ENCODE results near the gene ARL3. TPM values are rescaled to one million over a fixed set of nuclear protein-coding genes. Genes with fewer than 3 reads are reported as not detected.

The ARL3 gene
- total RNA-seq, 1 experiment from 2014 or later, result 13.3 TPM

GRCh38 chr10:102731222-102731800, 17.1 kb upstream of the ARL3 start:
- Histone ChIP-seq H3K4me2 (ENCODE audit: low read length) (no peak overlapping the region), H3K79me2 (ENCODE audit: insufficient read depth, low read length) (no peaks in the 10 kb centered on the region), H3K27me3 (ENCODE audit: insufficient read depth, low read length) (no peaks in the 10 kb centered on the region), H3K9me3 (ENCODE audit: control insufficient read depth in 1 of 2, insufficient read depth in 1 of 2, low read depth in 1 of 2, low read length in 2 of 2) (no peaks in the 10 kb centered on the region), H4K20me1 (ENCODE audit: insufficient read depth) (no peaks in the 10 kb centered on the region), H3K9ac (ENCODE audit: low read length) (no peak overlapping the region), H3K27ac (ENCODE audit: low read depth, low read length) (no peak overlapping the region), H3K4me3 (replicated peaks in 1 of 2; ENCODE audit: low read depth in 1 of 2, low read length in 2 of 2) (no peak overlapping the region), H3K4me1 (ENCODE audit: control insufficient read depth in 1 of 2, insufficient read depth in 2 of 2, low read length in 2 of 2) (peaks cover 0 to 6% of the 10 kb centered on the region in 2 experiments; a peak in 2 of 4 replicates), H3K36me3 (ENCODE audit: control insufficient read depth in 1 of 2, insufficient read depth in 2 of 2, low read length in 2 of 2) (peaks cover 25 to 26% of the 10 kb centered on the region in 2 experiments; a peak in 2 of 4 replicates), H2AFZ (ENCODE audit: low read depth, low read length, poor library complexity, severe bottlenecking) (no peak overlapping the region), H3K9me2 (ENCODE audit: insufficient read depth) (no peaks in the 10 kb centered on the region)
- ChIA-PET POLR2A (interaction anchor here (0.6 to 1.2 kb wide), 2 partner anchors 12 to 170 kb away, joined by 3 read pairs; partner anchors contain the start of gene WBP1L), RAD21 (ENCODE audit: low non-redundant PET in 1 of 2, low total read pairs in 2 of 2, uncharacterized antibody in 2 of 2, unreplicated experiment in 2 of 2) (no interaction called here), CTCF (interaction anchor here (1.3 kb wide), 1 partner anchor 10 kb away, joined by 4 read pairs; no protein-coding TSS in a partner anchor)
- BruUV-seq (replicated peaks), result TSS peak; percentile 9
- intact Hi-C loops (cut with micrococcal nuclease), result loop anchor here (10.0 kb wide), 1 partner anchor 753 kb away; no protein-coding TSS in a partner anchor
- no peak for TF ChIP-seq SP1 (IDR thresholded peaks at IDR 0.05; ENCODE audit: low read depth)
- TF ChIP-seq YY1 (IDR thresholded peaks at IDR 0.05; ENCODE audit: extremely low read depth, insufficient replicate concordance, low read depth, low read length), result no peak
- TF ChIP-seq CEBPB (IDR thresholded peaks at IDR 0.05; ENCODE audit: low read depth), result no peak
- no peak for TF ChIP-seq EGR1 (IDR thresholded peaks at IDR 0.05; ENCODE audit: low read depth)
- TF ChIP-seq ZBTB33 (IDR thresholded peaks at IDR 0.05; ENCODE audit: extremely low read depth, insufficient replicate concordance, low read length), result no peak
- no peak for TF ChIP-seq CBX3 (IDR thresholded peaks at IDR 0.05; ENCODE audit: low read depth)
- TF ChIP-seq SRF (IDR thresholded peaks at IDR 0.05; ENCODE audit: low read depth), result no peak
- TF ChIP-seq SIN3A (IDR thresholded peaks at IDR 0.05; ENCODE audit: low read depth), result no peak
- no peak for TF ChIP-seq FOSL1 (IDR thresholded peaks at IDR 0.05; ENCODE audit: low read depth)
- no peak for TF ChIP-seq ATF3 (IDR thresholded peaks at IDR 0.05)
- no peak for TF ChIP-seq EZH2phosphoT487 (IDR thresholded peaks at IDR 0.05; ENCODE audit: borderline replicate concordance)
- no peak for TF ChIP-seq EZH2 (IDR thresholded peaks at IDR 0.05)
- no peak for TF ChIP-seq CTCF (IDR thresholded peaks at IDR 0.05 in 2 of 3, conservative IDR thresholded peaks at IDR 0.05 in 1 of 3; ENCODE audit: borderline replicate concordance in 1 of 3, insufficient read depth in 1 of 3, low read depth in 2 of 3, low read length in 2 of 3)
- TF ChIP-seq POLR2AphosphoS5 (IDR thresholded peaks at IDR 0.05; ENCODE audit: low read depth, low read length), result no peak
- DNase-seq (ENCODE audit: low read depth, low spot score) (no peak), ATAC-seq (no peak)

Data from HCT116 (cell line).